HPDE6-E6E7 (cell line): ENCODE data around the gene SORCS2.

ENCODE experiments used
- DNase-seq: peaks from one replicate; pipeline ENCODE4 v3.0.0; 2011; ENCODE audit warnings: missing footprints; ENCODE audit errors: extremely low spot score

The SORCS2 gene

GRCh38 chr4:7428261-7429068 lies 236.1 kb downstream of the SORCS2 start:
- DNase-seq: no peak

GRCh38 chr4:7429069-7429416 lies 236.7 kb downstream of the SORCS2 start:
- DNase-seq: no peak

GRCh38 chr4:7429601-7430078 lies 237.3 kb downstream of the SORCS2 start:
- DNase-seq: no peak

GRCh38 chr4:7430368-7430964 lies 238.1 kb downstream of the SORCS2 start:
- DNase-seq: no peak

- no peak for DNase-seq
Observed at GRCh38 chr4:7430965-7431695, 238.8 kb downstream of the SORCS2 start.

GRCh38 chr4:7431696-7432530 lies 239.6 kb downstream of the SORCS2 start:
- no peak for DNase-seq

GRCh38 chr4:7432531-7433375 lies 240.4 kb downstream of the SORCS2 start:
- DNase-seq: no peak

- no peak for DNase-seq
Observed at GRCh38 chr4:7433376-7434140, 241.2 kb downstream of the SORCS2 start.

- DNase-seq: no peak
Observed at GRCh38 chr4:7434141-7434765, 241.9 kb downstream of the SORCS2 start.

- peak; percentile 82 for DNase-seq
Observed at GRCh38 chr4:7434766-7435150, 242.4 kb downstream of the SORCS2 start, which contains the start of gene PSAPL1. Gene PSAPL1 (minus strand): TSS chr4:7434930. CDS start chr4:7434879, 51 bp downstream.

- no peak for DNase-seq
Observed at GRCh38 chr4:7435471-7436061, 243.2 kb downstream of the SORCS2 start.

GRCh38 chr4:7436256-7436655 lies 243.9 kb downstream of the SORCS2 start:
- DNase-seq: no peak

GRCh38 chr4:7439699-7440098 lies 247.4 kb downstream of the SORCS2 start:
- no peak for DNase-seq

GRCh38 chr4:7441201-7441600 lies 248.9 kb downstream of the SORCS2 start:
- no peak for DNase-seq

- no peak for DNase-seq
Observed at GRCh38 chr4:7442574-7443162, 250.3 kb downstream of the SORCS2 start.

- no peak for DNase-seq
Observed at GRCh38 chr4:7444314-7444713, 252.0 kb downstream of the SORCS2 start.

GRCh38 chr4:7444731-7445130 lies 252.4 kb downstream of the SORCS2 start:
- DNase-seq: no peak

- no peak for DNase-seq
Observed at GRCh38 chr4:7447236-7447635, 254.9 kb downstream of the SORCS2 start.

GRCh38 chr4:7448036-7448435 lies 255.7 kb downstream of the SORCS2 start:
- no peak for DNase-seq
